Measurements from ENCODE around the gene WBP1.

Gene WBP1

DNA sequence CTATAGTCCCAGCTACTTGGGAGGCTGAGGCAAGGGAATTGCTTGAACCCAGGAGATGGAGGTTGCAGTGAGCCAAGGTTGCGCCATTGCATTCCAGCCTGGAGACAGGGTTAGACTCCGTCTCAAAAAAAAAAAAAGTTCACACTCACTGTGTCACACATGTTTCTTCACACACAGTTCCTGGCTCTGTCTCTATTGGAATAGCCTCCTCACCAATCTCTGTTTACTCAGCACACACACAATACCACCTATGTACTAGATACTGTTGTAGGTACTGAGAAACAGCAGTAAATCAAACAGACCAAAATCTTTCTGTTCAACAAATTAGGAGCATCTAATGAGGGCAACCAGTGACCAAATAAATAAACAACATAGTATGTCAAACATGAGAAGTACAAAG lies 27.9 kb downstream of the WBP1 start:
- no peak for DNase-seq

DNA sequence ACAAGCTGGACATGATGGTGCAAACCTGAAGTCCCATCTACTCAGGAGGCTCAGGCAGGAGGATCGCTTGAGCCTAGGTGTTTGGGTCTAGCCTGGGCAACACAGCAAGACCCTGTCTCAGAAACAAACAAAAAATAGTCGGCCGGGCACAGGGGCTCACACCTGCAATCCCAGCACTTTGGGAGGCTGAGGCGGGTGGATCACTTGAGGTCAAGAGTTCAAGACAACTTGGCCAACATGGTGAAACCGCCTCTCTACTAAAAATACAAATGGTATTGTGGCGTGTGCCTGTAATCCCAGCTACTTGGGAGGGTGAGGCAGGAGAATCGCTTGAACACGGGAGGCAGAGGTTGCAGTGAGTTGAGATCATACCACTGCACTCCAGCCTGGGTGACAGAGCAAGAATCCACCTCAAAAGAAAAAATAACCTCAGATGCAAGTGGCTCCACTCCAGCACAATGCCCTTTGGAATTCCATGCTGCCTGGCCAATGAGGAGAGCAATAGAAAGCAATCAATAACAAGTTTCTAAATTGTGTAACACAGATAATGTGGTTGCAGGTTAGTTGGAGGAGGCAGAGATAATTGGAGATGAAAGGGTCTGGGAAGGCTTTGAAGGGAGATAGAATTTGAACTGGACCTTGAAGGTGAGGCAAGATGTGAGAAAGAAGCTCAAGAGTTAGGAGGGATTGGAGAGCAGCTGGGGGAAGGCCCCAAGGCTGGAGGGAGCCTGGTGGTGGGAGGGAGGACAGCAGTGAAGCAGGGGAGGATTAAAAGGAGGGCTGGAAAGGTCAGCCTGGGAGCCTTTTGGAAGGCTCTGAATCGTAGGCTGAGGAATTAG lies 30.6 kb downstream of the WBP1 start:
- no peak for DNase-seq

DNA sequence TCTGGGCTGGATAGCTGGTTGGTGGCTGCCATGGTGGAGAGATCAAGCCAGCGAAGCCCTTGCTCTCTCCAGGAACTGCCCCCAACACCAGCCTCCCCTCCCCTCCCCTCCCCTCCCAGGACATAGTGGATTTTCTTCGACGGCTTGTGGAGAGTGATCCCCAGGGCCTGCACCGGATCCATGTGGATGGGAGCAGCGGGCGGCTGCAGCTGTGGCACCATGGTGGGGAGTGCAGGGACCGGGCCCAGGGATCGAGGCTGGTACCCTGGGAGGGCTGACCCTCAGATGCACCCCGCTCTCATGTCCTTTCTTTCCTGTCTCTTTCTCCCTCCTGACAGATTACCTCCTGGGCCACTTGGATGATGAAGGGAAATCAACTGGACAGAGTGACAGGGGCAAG lies 31.7 kb downstream of the WBP1 start:
- DNase-seq = no peak

DNA sequence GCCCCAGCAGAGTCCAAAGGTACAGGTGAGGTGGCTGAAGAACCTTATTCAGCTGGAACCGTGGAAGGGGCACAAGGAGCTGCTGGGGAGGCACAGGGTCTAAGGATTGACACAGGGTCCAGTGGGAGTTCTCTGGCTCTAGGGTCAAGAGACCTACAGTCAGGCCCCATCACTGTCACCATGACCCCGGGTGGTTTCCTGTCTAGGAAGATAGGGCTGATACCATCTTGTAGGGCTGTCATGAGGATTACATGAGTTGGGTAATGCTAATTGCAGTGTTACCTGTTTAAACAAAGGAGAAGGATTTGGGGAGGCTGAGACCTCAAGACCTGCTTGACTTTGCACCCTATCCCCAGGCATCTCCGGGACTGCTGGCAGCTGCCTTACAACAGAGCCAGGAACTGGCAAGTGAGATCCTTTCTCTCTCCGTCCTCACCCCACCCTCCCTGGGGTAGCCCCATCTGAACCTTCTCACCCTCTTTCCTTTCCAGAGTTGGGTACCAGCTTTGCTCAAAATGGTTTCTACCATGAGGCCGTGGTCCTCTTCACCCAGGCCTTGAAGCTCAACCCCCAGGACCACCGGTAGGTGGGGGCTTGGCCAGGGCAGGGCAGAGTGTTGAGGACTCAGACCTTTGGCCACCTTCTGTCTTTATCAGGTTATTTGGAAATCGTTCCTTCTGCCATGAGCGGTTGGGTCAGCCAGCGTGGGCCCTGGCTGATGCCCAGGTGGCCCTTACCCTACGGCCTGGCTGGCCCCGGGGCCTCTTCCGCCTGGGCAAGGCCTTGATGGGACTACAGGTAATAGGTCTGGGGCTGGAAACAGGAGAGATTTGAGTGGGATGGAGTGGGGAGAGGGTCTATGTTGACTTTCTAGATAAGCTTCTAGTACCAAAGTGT lies 33.7 kb downstream of the WBP1 start:
- no peak for DNase-seq

DNA sequence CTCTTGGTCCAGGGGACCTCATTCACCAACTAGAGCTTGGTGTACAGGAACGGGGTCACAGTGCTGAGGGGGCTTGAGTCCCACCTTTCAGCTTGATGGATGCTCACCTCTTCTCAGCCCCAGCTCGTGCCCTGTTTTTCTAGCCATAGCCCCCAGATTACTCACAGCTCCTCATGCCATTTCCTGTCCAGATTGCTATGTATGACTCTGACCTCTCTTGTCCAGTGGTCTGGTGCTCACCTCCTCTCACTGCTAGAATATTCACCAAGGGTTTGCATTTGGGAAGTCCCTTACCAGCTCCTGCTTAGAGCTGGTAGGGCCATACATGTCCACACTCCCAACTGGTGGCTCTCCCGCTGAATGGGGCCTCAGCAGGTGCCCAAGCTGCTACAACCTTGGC lies 35.3 kb downstream of the WBP1 start:
- DNase-seq = no peak

DNA sequence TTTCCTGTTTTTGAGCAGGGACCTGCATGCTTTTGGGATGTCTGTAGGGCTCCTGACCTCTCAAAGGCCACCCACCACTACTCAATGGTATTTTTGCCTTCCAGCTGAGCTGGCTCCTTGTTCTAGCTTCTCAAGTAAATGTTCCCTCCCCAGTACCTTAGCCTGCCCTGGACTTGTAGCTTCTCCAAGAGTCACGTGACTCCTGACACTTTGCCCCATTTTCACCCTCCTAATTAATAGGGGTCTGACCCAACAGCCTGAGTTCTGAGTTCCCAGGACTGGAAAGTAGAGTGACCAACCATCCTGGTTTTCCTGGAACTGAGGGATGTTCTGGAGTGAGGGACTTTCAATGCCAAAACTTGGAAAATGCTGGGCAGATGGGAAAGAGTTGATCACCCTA lies 37.2 kb downstream of the WBP1 start:
- DNase-seq = no peak

DNA sequence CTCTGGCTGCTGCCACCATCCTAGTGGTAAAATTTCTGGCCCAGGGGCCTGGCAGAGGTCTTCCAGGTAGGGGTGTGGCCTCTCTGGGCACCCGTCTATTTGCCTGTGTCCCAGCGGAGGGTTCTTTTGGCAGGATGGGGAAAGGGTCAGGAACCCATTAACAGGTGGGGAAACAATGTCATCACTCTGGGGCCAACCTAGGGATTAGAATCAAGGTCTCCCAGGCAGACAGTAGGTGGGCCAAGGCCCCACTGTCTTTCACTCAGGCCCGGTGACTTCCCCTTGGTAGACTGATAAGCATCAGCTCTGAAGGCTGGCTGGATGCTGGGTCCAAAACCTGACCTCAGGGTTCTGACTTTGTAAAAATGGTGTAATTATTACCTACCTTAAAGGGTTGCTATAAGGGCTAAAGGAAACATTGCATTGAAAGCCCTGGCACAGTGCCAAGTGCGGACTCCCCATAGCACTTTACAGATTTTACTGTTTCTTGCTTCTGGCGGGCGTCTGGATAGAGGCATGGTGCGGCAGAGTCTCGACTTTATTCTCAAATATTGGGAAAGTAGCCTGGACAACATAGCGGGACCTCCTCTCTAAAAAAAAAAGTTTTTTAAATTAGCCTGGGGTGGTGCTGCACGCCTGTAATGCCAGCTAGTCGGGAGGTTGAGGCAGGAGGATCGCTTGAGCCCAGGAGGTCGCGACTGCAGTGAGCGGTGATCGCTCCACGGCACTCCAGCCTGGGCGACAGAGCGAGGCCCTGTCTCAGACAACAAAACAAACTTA lies 38.9 kb downstream of the WBP1 start:
- no peak for DNase-seq

DNA sequence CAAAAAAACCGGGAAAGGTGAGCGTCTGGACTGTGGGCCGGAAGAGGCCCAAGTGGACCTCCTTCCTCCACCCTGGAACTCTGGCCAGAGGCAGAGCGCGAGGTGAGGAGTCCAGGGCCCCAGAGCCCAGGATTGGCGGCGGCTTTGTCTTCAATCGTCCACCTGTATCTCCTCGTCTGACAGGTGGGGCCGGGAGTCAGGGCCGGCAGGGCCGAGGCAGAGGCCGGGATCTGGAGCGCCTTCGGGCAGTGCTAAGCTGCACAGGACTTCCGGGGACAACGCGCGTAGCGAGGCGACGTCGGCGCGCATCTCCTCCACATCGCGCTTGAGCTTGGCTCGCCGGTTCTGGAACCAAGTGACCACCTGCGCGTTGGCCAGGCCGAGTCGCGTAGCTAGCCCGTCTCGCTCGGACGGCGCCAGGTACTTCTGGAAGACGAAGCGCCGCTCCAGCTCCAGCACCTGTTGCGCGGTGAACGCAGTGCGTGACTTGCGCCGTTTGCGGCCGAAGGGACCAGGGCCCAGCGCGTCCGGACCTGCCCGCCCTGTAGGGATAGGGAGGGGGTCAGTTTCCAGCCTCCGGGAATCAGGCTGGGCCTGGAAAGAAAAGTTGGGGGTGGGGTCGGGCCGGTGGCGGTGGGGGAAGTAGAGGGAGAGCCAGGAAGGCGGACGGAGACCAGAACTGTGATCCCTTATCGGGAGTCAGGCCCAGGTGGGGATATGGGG lies 39.7 kb downstream of the WBP1 start:
- peak in 1 of 2 experiments; percentile 63 for DNase-seq

DNA sequence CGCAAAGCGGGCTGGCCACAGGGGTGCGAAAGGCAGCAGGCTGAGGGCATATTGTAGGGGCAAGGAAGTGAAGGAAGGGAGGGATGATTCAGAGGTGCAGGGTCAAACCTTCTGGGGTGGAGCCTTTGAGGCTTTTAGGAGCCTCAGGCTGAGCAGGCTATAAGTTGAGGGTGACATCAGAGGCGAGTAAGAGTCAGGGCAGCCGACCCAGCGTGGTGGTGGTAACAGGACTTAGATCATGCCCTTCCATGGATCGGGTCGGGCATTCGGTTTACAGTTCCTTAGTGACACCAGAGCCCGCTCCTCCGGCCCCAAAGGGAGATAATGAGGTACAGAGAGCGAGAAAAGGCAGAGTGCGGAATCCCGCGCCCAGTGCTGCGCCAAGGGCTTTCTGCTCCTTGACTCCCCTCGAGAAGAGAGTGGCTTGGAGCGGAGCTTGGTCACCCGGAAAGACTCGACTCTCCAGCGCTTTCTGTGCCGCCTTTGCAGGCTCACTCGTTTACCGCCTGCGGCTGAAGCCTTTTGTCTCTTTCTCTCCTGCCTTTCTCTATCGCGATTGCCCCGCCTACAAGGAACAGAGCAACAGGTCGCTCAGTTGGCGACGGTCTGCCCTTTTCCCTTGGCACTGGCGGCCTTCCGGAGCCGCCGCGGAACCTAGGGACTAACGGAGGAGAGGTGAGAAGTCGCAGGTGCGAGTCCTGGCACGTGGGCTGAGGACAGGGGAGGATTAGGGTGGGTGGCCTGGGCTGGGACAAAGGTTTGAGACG lies 40.4 kb downstream of the WBP1 start:
- peak; percentile 63 to 68 for DNase-seq

DNA sequence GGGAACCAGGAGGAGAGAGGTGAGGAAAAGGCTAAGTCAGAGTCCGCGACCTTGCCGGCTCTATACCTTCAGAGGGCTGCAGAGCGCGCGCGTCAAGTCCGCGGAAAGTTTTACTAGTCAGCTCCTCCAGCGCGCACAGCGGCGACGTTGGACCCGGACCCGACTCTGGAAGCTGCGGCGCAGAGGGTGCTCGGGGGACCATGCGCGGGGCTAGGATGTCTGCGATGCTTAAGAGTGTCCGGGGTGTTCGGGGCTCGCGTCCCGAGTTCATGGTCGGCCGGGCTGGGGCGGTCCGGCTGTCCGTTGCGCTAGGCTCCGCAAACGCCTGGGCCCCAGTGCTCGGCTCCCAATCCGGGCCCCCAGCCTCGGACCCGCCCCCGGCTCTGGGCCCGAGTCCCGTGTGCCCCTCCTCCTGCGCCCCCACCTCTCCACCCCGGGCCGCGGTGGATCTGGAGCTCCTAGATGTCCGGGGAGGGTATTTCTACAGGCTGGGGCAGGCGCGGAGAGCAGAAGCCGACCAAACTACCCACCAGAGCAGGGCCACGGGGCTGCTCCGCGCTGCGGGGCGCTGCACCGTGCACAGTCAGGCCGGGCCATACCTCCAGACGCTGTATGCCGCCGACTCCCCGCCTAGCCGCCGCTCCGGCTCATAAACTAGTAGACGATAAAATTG lies 41.2 kb downstream of the WBP1 start, which contains the start of gene LBX2:
TSS of gene LBX2 (minus strand) at position 337 of the 673 bp plus-strand sequence. CDS start at position 271, 66 bp downstream.
- peak in 1 of 2 experiments; percentile 63 for DNase-seq

DNA sequence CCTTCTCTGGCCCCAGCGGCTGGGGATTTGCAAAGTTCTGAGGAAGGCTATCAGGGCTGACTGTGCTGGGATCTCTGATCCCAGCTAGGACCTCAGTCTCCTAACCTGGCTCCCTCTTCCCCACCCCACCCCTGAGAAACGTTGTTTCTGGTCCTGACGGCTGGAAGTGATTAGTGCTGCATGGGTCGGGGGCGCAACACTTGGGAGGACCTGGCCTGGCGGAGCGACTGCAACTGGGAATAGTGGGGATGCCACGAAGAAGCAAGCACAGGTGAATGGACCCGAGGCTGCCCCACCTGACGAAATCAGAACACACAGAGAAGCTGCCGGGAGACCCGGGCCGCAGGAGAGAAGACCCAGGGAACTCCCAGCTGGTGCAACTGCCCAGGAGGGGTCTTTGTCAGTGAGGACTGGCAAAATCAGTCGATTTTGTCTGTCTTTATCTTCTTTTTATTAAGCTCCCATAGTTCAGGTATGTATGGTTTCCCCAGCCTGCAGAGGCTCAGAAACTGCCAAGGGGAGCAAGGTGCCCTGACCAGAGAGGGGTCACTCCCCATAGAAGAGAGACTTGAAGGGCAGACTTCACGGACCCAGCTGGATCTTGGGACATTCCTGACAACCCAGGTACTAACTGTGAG lies 41.8 kb downstream of the WBP1 start:
- DNase-seq = no peak

DNA sequence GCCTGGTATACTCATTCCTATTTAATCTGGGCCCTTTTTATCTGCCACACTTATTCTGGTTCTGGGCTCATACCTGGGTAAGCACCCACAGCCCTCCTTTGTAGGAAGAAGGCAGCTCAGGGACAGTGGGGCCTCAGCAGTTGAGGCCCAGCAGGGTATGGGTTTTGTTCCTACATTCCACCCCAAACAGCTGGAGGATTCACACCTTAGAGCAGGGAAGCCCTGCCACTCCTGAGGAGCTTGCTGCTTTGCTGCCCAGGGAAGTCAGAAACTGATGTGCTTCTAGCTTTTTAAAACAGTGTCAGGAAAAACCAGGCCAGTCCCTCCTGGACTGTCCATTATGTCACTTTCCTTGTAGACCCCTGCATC lies 42.3 kb downstream of the WBP1 start:
- no peak for DNase-seq

DNA sequence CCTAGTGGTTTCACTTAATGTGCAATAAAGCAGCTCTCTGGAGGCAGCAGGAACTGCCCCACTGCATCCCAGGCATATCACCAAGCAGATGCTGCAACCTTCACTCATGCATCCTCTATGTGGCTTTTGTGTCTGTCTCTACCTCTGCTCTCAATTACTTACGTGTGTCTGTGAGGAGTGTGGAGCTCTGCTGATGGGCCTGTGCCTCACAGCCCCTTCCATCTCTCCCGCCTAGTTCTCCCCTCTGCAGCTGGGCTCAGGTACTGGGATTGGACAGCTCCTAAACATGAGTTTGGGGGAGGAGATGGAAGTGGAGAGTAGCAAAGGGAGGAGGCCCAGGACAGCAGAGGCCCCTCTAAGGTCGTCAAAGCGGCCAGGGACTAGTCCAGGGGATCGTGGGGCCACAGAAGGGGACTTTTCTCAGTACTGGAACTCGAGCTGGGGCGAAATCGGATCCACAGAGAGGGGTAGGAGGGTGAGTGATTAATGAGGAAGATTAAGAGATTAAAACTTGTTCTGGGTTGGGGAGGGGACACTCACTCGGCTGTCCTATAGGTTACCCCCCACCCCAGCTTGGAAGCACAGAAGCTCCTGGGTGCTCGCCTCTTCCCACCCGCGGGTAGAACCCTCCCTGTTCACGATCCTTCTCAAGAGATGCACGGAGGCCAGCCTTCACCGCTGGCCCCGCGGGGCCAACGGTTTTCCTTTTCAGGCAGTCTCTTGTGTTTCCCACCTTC lies 43.3 kb downstream of the WBP1 start:
- no peak for DNase-seq

DNA sequence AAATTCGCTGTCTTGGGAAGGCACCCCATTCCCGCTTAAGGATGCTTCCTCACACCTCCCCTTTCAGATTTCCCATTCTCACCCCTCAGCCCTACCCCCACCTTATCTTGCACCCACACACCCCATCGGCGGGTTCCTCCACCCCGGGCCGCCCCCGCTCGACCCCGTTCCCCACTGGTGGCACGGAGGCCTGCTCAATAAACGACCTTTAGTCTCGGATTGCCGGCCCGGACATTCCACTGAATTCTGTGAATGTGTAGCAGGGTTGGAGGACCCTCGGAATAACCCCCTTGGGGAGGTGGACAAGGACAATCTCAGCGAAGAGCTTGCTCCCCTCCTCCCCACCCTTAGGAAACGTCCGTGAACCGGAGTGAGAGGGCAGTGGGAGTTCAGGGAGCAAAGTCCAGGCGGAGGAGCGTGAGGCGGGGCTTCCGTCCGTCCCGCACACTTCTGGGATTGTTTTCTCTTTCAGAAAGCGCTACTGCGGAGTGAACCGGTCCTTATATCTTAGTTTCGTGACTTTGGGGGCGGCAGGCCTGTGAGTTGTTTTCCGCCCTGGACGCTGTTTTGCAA lies 44.0 kb downstream of the WBP1 start:
- no peak for DNase-seq

DNA sequence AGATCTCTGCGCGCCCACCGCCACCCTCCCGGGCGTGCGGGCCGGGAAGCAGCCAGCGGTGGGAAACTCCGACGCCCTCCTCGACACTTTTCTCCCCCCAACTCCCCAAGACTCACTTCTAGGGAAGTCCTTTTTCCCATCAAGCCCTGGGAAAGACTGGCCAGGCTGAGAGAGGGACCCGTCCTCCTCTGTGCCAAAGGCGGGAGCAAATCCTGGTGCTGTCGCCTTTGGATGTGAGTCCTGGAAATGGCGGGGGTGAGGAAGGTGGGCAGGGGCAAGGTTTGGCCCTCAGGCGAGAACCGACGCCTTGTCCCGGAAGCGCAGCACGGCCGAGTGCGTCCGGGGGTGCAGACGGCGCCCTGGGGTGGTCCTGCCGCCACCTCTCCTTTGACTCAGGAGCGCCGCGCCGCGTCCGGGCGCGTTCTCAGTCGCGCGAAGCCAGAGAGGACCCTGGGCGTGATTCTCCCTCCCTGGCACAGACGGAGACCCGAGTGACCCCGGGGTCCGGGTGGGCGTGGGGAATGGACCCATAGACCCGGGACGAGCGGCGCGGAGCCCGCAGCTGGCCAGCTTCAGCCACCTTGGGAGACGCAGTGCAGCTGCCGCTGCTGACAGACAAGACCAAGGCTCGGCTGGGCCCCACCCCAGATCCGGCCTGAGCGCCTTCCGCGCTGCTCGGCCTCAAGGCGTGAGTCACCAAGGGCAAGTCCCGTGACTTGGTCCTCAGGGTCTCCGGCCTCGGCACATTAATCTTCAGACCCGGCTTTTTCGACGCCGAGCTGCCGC lies 44.7 kb downstream of the WBP1 start:
- peak; percentile 71 to 76 for DNase-seq

DNA sequence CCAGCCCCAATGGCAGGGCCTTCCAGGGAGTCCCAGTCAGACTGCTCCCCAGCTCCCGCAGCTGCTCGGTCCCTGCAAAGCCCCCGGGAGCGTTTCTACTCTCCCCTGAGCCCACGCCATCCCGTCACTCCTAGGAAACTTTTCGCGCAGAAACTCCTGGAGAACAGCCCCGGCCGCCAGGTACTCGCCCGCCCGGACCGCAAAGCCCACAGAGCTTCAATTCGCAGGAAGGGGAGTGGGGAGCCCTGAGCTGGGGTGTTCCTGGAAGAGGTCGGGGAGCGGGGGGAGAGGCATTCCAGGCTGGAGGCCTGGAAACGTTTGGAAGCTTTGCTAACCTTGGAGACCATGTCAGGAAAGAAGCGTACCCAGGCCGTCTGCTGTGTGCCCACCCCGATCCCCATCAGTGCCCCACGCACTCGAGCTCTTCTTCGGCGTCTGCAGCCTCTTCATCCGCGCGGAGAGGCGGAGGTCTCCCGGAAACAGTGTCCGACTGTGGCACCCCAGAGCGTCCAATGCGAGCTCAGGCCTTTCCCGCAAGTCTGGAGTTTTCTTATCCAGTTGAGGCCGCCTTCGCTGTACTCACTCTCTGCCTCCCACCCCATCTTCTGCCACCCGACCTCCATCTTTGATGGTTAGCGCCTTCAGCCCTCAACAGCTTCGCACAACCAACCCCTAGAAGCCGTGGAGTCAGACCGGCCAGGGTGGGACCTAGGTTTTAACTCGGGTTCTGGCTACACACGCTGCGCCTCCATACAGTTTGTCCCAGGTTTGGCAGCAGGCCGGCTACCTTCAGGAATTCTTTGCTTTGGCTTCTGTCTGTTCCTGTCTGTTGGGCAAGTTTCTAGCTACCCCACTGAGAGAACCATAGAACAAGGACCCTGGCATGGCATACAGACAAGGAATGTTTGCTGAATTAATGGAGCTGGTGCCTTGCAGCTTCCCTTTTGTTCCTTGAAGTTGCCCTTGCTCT lies 45.6 kb downstream of the WBP1 start:
- no peak for DNase-seq

DNA sequence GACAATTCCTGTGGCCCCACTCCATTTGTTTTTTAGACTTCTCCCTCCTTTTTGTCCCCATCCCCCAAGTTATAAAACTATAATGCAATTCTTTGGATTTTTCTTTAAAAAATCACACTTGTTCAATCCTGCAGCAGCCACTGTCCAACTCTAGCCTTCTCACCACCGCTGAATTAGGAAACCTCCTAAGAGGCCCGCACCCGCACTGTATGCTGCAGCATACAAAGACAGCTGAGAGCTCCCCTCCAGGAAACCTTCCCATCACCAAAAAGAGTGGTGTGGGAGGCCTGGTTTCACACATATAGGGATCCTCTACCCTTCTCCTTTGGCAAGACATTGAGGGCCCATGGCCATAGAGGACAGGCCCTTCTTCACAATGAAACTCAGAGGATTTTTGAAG lies 46.4 kb downstream of the WBP1 start:
- DNase-seq = no peak

Data from activated T-cell treated with anti-CD3 and anti-CD28 coated beads, Interleukin-2, amount 50 U/mL, for 48 hours (primary cell).